SK-N-SH (cell line): ENCODE measurements around the gene INTS14. TPM values are rescaled to one million over a fixed set of nuclear protein-coding genes. Genes with fewer than 3 reads are reported as not detected.

ENCODE experiments used
- CTCF ChIA-PET: fragments of 300-600, 350-600 bp; formaldehyde crosslinking; extraction: SDS; loops from one replicate; lab custom pipeline; 2021; lab: Yijun Ruan, JAX
- POLR2A ChIA-PET: fragments of 350-600 bp; sonication (Branson Sonifier 250); formaldehyde crosslinking; extraction: SDS; loops from one replicate; lab custom pipeline; 2020; ENCODE audit warnings: antibody characterized with exemption, inconsistent platforms; lab: Yijun Ruan, JAX
- DNase-seq: peaks from one replicate; pipeline ENCODE4 v3.0.0; 2012
- H2AFZ ChIP-seq: fragments of 200-600 bp; sonication (generic); 2 replicates; pipeline ENCODE4 v1.8.1; 2016; ENCODE audit warnings: antibody characterized with exemption, mild to moderate bottlenecking, low read depth
- H3F3A ChIP-seq: fragments of 200-600 bp; sonication (generic); replicated peaks from 2 replicates; pipeline ENCODE3; 2016; ENCODE audit warnings: antibody characterized with exemption, mild to moderate bottlenecking; ENCODE audit not compliant: insufficient read depth
- H3K27ac ChIP-seq, 2 experiments: fragments of 200-500 bp in 1 of 2; fragments of 200-600 bp in 1 of 2; sonication (Bioruptor generic) in 1 of 2; sonication (generic), shearing (Covaris generic) in 1 of 2; 2 replicates each; pipeline versions ENCODE4 v1.5.1 to v1.6.1; 2014 to 2016; ENCODE audit warnings: low read depth in 2 of 2, inconsistent platforms in 1 of 2, low read length in 1 of 2, mild to moderate bottlenecking in 1 of 2, mixed read lengths in 1 of 2
- H3K27me3 ChIP-seq: fragments of 200-600 bp; sonication (generic), shearing (Covaris generic); 2 replicates; pipeline ENCODE4 v1.6.1; 2016; ENCODE audit warnings: mixed run types; ENCODE audit not compliant: insufficient read depth
- H3K36me3 ChIP-seq, 2 experiments: fragments of 200-500 bp in 1 of 2; fragments of 200-600 bp in 1 of 2; sonication (Bioruptor generic) in 1 of 2; sonication (generic) in 1 of 2; replicated peaks in 1 of 2; 2 replicates each; pipeline versions ENCODE3 to v1.5.1; 2014 to 2016; ENCODE audit warnings: low read length in 1 of 2, mild to moderate bottlenecking in 1 of 2; ENCODE audit not compliant: insufficient read depth in 2 of 2, control insufficient read depth in 1 of 2
- H3K4me1 ChIP-seq, 2 experiments: fragments of 200-500 bp in 1 of 2; fragments of 200-600 bp in 1 of 2; sonication (Bioruptor generic) in 1 of 2; sonication (generic), shearing (Covaris generic) in 1 of 2; 2 replicates each; pipeline versions ENCODE4 v1.5.1 to v1.6.1; 2014 to 2016; ENCODE audit warnings: low read depth in 1 of 2, low read length in 1 of 2, mixed run types in 1 of 2; ENCODE audit not compliant: insufficient read depth in 2 of 2, control insufficient read depth in 1 of 2
- H3K4me2 ChIP-seq: fragments of 200-600 bp; sonication (generic), shearing (Covaris generic); 2 replicates; pipeline ENCODE4 v1.6.1; 2017; ENCODE audit warnings: mixed run types
- H3K4me3 ChIP-seq, 2 experiments: fragments of 200-500 bp in 1 of 2; fragments of 200-600 bp in 1 of 2; sonication (Bioruptor generic) in 1 of 2; sonication (generic), shearing (Covaris generic) in 1 of 2; 2 replicates each; pipeline versions ENCODE4 v1.5.1 to v1.8.1; 2014 to 2016; ENCODE audit warnings: low read depth in 2 of 2, inconsistent platforms in 1 of 2, low read length in 1 of 2, mild to moderate bottlenecking in 1 of 2, mixed read lengths in 1 of 2, moderate library complexity in 1 of 2
- H3K79me2 ChIP-seq: fragments of 200-600 bp; sonication (generic); 2 replicates; pipeline ENCODE4 v1.8.1; 2017; ENCODE audit warnings: mild to moderate bottlenecking; ENCODE audit not compliant: insufficient read depth
- H3K9ac ChIP-seq: fragments of 200-600 bp; sonication (generic); 2 replicates; pipeline ENCODE4 v1.6.1; 2017; ENCODE audit warnings: mixed run types
- H3K9me2 ChIP-seq: fragments of 200-600 bp; sonication (generic); 2 replicates; pipeline ENCODE4 v1.6.1; 2017; ENCODE audit warnings: mixed run types
- H3K9me3 ChIP-seq: fragments of 200-600 bp; sonication (generic); 2 replicates; pipeline ENCODE4 v1.6.1; 2017; ENCODE audit warnings: mixed run types, mild to moderate bottlenecking, moderate library complexity
- H4K20me1 ChIP-seq: fragments of 200-600 bp; sonication (generic); 2 replicates; pipeline ENCODE4 v1.6.1; 2017; ENCODE audit warnings: mild to moderate bottlenecking, mixed run types; ENCODE audit not compliant: insufficient read depth
- CHD2 ChIP-seq: fragments of 150-350 bp; IDR thresholded peaks from 2 replicates; pipeline ENCODE4 v1.6.1; 2018; ENCODE audit warnings: low read length; ENCODE audit not compliant: partially characterized antibody
- ELF1 ChIP-seq: IDR thresholded peaks from 2 replicates; pipeline ENCODE4 v1.4.0; 2012
- EP300 ChIP-seq, 2 experiments: IDR thresholded peaks; 2 replicates each; pipeline versions ENCODE4 v1.4.0 to v1.6.1; 2012; ENCODE audit warnings: borderline replicate concordance in 1 of 2, low read depth in 1 of 2, low read length in 1 of 2
- FOXJ3 ChIP-seq: sonication (generic); formaldehyde crosslinking; IDR thresholded peaks from 2 replicates; pipeline ENCODE4 v1.5.1; 2020; ENCODE audit warnings: mild to moderate bottlenecking, missing genetic modification reagents
- FOXM1 ChIP-seq: IDR thresholded peaks from 2 replicates; pipeline ENCODE4 v1.4.0; 2012; ENCODE audit warnings: low read depth, mild to moderate bottlenecking
- GABPA ChIP-seq: IDR thresholded peaks from 2 replicates; pipeline ENCODE4 v1.4.0; 2012; ENCODE audit warnings: low read depth, mild to moderate bottlenecking
- NFIC ChIP-seq: IDR thresholded peaks from 2 replicates; pipeline ENCODE4 v1.4.0; 2012; ENCODE audit warnings: borderline replicate concordance
- NRF1 ChIP-seq: IDR thresholded peaks from 2 replicates; pipeline ENCODE4 v1.6.1; 2012; ENCODE audit warnings: low read depth, mild to moderate bottlenecking, low read length
- PBX3 ChIP-seq: IDR thresholded peaks from 2 replicates; pipeline ENCODE4; 2012
- POLR2AphosphoS5 ChIP-seq: IDR thresholded peaks from 2 replicates; pipeline ENCODE4 v1.6.1; 2012; ENCODE audit warnings: low read depth, low read length
- RAD21 ChIP-seq: IDR thresholded peaks from 2 replicates; pipeline ENCODE4 v1.6.1; 2012; ENCODE audit warnings: mild to moderate bottlenecking, low read length
- RXRA ChIP-seq: IDR thresholded peaks from 2 replicates; pipeline ENCODE4 v1.4.0; 2012; ENCODE audit warnings: low read depth, mild to moderate bottlenecking, borderline replicate concordance
- SIN3A ChIP-seq: IDR thresholded peaks from 2 replicates; pipeline ENCODE4 v1.6.1; 2012; ENCODE audit warnings: low read depth, mild to moderate bottlenecking, low read length, moderate library complexity, borderline replicate concordance
- SMC3 ChIP-seq: IDR thresholded peaks from 2 replicates; pipeline ENCODE4 v1.6.1; 2012; ENCODE audit warnings: low read depth, low read length, improper control_type of control experiment
- TAF1 ChIP-seq: IDR thresholded peaks from 2 replicates; pipeline ENCODE4 v1.6.1; 2012; ENCODE audit warnings: low read depth, mild to moderate bottlenecking, low read length, moderate library complexity, borderline replicate concordance
- TCF12 ChIP-seq: IDR thresholded peaks from 2 replicates; pipeline ENCODE4 v1.4.0; 2012
- TEAD4 ChIP-seq: IDR thresholded peaks from 2 replicates; pipeline ENCODE4 v1.4.0; 2012; ENCODE audit warnings: mild to moderate bottlenecking, borderline replicate concordance; ENCODE audit not compliant: insufficient read depth
- YY1 ChIP-seq: IDR thresholded peaks from 2 replicates; pipeline ENCODE4 v1.4.0; 2012; ENCODE audit warnings: low read depth, mild to moderate bottlenecking
- ZBTB33 ChIP-seq: IDR thresholded peaks from 2 replicates; pipeline ENCODE4 v1.4.0; 2012; ENCODE audit warnings: low read depth, borderline replicate concordance
- WGBS: methylation state at CpG from one replicate; pipeline ENCODE4 v1.1.6; 2017; ENCODE audit warnings: low lambda C conversion rate; 5-methylcytosine and 5-hydroxymethylcytosine counted together
- polyA plus RNA-seq, 3 experiments: library from polyadenylated mRNA; depleted of rRNA; stranded (reverse); fragments of >200 nt; gene quantifications; 2 replicates each; pipeline ENCODE4 v1.2.3, GENCODE V29; 2012

INTS14 gene
- polyA plus RNA-seq, 1 of the 3 experiments (the other 2 are of a cell fraction) = 44.9 TPM

GRCh38 chr15:65655026-65655425, 44.1 kb upstream of the INTS14 start:
- no peaks in the 10 kb centered on the region for H3K79me2 ChIP-seq
- H2AFZ ChIP-seq = no peak overlapping the region
- DNase-seq = no peak
- ChIA-PET CTCF (interaction anchor here (1.0 kb wide), 1 partner anchor 16 kb away, joined by 3 read pairs; no protein-coding TSS in a partner anchor), POLR2A (no interaction called here)
- H3K4me3 ChIP-seq = no peak overlapping the region
- no peaks in the 10 kb centered on the region for H3K27me3 ChIP-seq
- H3K9ac ChIP-seq = no peak overlapping the region
- H4K20me1 ChIP-seq = no peaks in the 10 kb centered on the region
- TF ChIP-seq NFIC (no peak), RXRA (no peak), NRF1 (no peak), FOXM1 (no peak), ZBTB33 (no peak), SIN3A (no peak), CHD2 (no peak), YY1 (no peak)
- peaks cover 11 to 21% of the 10 kb centered on the region in 2 experiments for H3K4me1 ChIP-seq
- peaks cover 7% of the 10 kb centered on the region in 2 experiments for H3K36me3 ChIP-seq
- H3K9me2 ChIP-seq = no peaks in the 10 kb centered on the region
- 81% methylated on average over 1 of the region's 1 CpG for WGBS
- H3F3A ChIP-seq = peaks cover 11% of the 10 kb centered on the region
- peak overlapping the region; percentile 31; the same call in 1 of the 2 replicates for H3K4me2 ChIP-seq
- peak overlapping the region; percentile 44 to 51; a peak in 3 of 4 replicates for H3K27ac ChIP-seq
- H3K9me3 ChIP-seq = no peaks in the 10 kb centered on the region

GRCh38 chr15:65653801-65654521, 43.0 kb upstream of the INTS14 start:
- H3K4me2 ChIP-seq = no peak overlapping the region
- POLR2A ChIA-PET = interaction anchor here (0.5 kb wide), 1 partner anchor 134 kb away, joined by 4 read pairs; no protein-coding TSS in a partner anchor
- H2AFZ ChIP-seq = no peak overlapping the region
- no peak for TF ChIP-seq FOXJ3 (CRISPR knock-in tag)
- no peak for TF ChIP-seq SMC3
- TF ChIP-seq EP300 (IDR thresholded peaks at IDR 0.05; ENCODE audit: borderline replicate concordance in 1 of 2, low read depth in 1 of 2, low read length in 1 of 2) = no peak
- no peak for TF ChIP-seq TCF12
- TF ChIP-seq ELF1 = no peak
- no peak for TF ChIP-seq GABPA
- no peak for TF ChIP-seq NFIC
- TF ChIP-seq RAD21 = no peak
- no peak for TF ChIP-seq TAF1
- no peak for TF ChIP-seq RXRA
- TF ChIP-seq TEAD4 = no peak
- no peak for TF ChIP-seq ZBTB33
- no peak for TF ChIP-seq PBX3
- no peak for TF ChIP-seq SIN3A
- no peak for TF ChIP-seq YY1
- TF ChIP-seq POLR2AphosphoS5 = no peak
- H3K9ac ChIP-seq = no peak overlapping the region
- no peak overlapping the region for H3K4me3 ChIP-seq
- H4K20me1 ChIP-seq = no peaks in the 10 kb centered on the region
- no peaks in the 10 kb centered on the region for H3K9me3 ChIP-seq
- WGBS = 79% methylated on average over 5 of the region's 5 CpGs
- peaks cover 5 to 7% of the 10 kb centered on the region in 2 experiments for H3K36me3 ChIP-seq
- peak overlapping the region in 1 of 2 experiments; percentile 28; a peak in 2 of 4 replicates for H3K27ac ChIP-seq
- no peaks in the 10 kb centered on the region for H3K27me3 ChIP-seq
- H3K79me2 ChIP-seq = no peaks in the 10 kb centered on the region
- peaks cover 11 to 21% of the 10 kb centered on the region in 2 experiments for H3K4me1 ChIP-seq
- DNase-seq = no peak
- CTCF ChIA-PET = interaction anchor here (0.6 to 1.6 kb wide), 5 partner anchors 10 to 186 kb away, joined by 3 to 5 read pairs (median 3); no protein-coding TSS in a partner anchor
- no peaks in the 10 kb centered on the region for H3K9me2 ChIP-seq
- H3F3A ChIP-seq = peaks cover 11% of the 10 kb centered on the region
